ENCODE measurements around the gene ANKRD36.
"Not testable (repeated sequence)": the region's sequence is repeated elsewhere in the genome, so short reads cannot be mapped to it uniquely, and the experiment has no call there.

DNA sequence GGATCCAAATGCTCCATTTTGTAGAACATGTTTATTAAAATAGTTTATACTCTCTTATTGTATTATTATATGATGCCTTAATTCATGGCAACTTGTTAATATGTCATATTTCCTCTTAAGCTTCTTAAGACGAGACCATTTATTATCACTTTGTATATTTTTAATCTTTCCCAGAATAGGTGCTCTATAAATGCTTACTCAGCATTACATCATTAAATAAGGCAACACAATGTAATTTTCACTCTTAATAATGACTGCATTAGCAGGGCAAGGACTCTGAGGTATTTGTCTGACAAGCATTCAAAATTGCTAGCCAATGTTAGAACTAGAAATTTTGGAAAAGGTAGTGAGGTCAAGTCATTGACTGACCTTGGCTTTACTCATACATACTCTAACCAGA, 180.7 kb downstream of the ANKRD36 start:
- TF ChIP-seq, protein P1, sequence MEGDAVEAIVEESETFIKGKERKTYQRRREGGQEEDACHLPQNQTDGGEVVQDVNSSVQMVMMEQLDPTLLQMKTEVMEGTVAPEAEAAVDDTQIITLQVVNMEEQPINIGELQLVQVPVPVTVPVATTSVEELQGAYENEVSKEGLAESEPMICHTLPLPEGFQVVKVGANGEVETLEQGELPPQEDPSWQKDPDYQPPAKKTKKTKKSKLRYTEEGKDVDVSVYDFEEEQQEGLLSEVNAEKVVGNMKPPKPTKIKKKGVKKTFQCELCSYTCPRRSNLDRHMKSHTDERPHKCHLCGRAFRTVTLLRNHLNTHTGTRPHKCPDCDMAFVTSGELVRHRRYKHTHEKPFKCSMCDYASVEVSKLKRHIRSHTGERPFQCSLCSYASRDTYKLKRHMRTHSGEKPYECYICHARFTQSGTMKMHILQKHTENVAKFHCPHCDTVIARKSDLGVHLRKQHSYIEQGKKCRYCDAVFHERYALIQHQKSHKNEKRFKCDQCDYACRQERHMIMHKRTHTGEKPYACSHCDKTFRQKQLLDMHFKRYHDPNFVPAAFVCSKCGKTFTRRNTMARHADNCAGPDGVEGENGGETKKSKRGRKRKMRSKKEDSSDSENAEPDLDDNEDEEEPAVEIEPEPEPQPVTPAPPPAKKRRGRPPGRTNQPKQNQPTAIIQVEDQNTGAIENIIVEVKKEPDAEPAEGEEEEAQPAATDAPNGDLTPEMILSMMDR (IDR thresholded peaks at IDR 0.05; ENCODE audit: low read length), result not testable (repeated sequence)
- not testable (repeated sequence) for TF ChIP-seq EZH2 (IDR thresholded peaks at IDR 0.05; ENCODE audit: borderline replicate concordance, low read length)

All from OCI-LY1 (cell line).